ENCODE measurements around the gene PALD1. TPM values are rescaled to one million over a fixed set of nuclear protein-coding genes. Genes with fewer than 3 reads are reported as not detected.

The PALD1 gene
- polyA plus RNA-seq, 1 of the 3 experiments (the other 2 are of a cell fraction), result 0.16 TPM

DNA sequence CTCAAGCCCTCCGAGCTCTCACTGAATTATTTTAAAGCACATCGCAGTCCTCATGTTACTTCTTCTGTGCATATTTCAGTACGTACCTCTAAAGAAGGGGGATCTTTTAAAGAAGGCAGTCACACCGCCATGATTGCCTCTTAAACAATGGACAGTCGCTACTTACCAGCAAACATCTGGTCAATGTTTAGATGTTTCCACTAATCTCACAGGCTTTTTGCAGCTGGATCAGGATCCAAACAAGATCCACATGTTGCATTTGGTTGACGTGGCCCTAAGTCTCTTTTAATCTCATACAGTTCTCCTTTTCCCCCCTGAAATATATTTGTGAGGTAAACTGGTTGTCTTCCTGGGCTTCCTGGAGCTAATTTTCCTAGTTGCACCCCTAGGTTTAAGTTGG, 74.0 kb downstream of the PALD1 start:
- no peak for DNase-seq
- CTCF ChIA-PET, result interaction anchor here (1.0 to 8.4 kb wide), 6 partner anchors 92 to 326 kb away, joined by 3 to 118 read pairs (median 4); no protein-coding TSS in a partner anchor
- Histone ChIP-seq H3K79me2 (ENCODE audit: insufficient read depth) (no peaks in the 10 kb centered on the region), H2AFZ (ENCODE audit: low read depth) (no peak overlapping the region), H3K4me3 (ENCODE audit: low read depth in 2 of 2, low read length in 1 of 2) (no peak overlapping the region), H3K27me3 (ENCODE audit: insufficient read depth) (no peaks in the 10 kb centered on the region), H3F3A (replicated peaks; ENCODE audit: insufficient read depth) (no peaks in the 10 kb centered on the region), H3K36me3 (replicated peaks in 1 of 2; ENCODE audit: control insufficient read depth in 1 of 2, insufficient read depth in 2 of 2, low read length in 1 of 2) (no peaks in the 10 kb centered on the region), H3K27ac (ENCODE audit: low read depth in 2 of 2, low read length in 1 of 2) (no peak overlapping the region), H4K20me1 (ENCODE audit: insufficient read depth) (no peaks in the 10 kb centered on the region), H3K4me2 (no peak overlapping the region), H3K4me1 (ENCODE audit: control insufficient read depth in 1 of 2, insufficient read depth in 2 of 2, low read depth in 1 of 2, low read length in 1 of 2) (peaks cover 3 to 5% of the 10 kb centered on the region in 2 experiments; a peak in 2 of 4 replicates), H3K9me2 (no peaks in the 10 kb centered on the region), H3K9ac (no peak overlapping the region), H3K9me3 (no peaks in the 10 kb centered on the region)
- 85% methylated on average over 6 of the region's 6 CpGs for WGBS (ENCODE audit: low lambda C conversion rate)
- TF ChIP-seq, protein P1, sequence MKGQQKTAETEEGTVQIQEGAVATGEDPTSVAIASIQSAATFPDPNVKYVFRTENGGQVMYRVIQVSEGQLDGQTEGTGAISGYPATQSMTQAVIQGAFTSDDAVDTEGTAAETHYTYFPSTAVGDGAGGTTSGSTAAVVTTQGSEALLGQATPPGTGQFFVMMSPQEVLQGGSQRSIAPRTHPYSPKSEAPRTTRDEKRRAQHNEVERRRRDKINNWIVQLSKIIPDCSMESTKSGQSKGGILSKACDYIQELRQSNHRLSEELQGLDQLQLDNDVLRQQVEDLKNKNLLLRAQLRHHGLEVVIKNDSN (IDR thresholded peaks at IDR 0.05; ENCODE audit: borderline replicate concordance, low read depth), result no peak
- no peak for TF ChIP-seq NFIC (IDR thresholded peaks at IDR 0.05; ENCODE audit: borderline replicate concordance)
- no peak for TF ChIP-seq RCOR1 (IDR thresholded peaks at IDR 0.05; ENCODE audit: low read length)
- no peak for TF ChIP-seq TCF12 (IDR thresholded peaks at IDR 0.05)
- TF ChIP-seq, protein P2, sequence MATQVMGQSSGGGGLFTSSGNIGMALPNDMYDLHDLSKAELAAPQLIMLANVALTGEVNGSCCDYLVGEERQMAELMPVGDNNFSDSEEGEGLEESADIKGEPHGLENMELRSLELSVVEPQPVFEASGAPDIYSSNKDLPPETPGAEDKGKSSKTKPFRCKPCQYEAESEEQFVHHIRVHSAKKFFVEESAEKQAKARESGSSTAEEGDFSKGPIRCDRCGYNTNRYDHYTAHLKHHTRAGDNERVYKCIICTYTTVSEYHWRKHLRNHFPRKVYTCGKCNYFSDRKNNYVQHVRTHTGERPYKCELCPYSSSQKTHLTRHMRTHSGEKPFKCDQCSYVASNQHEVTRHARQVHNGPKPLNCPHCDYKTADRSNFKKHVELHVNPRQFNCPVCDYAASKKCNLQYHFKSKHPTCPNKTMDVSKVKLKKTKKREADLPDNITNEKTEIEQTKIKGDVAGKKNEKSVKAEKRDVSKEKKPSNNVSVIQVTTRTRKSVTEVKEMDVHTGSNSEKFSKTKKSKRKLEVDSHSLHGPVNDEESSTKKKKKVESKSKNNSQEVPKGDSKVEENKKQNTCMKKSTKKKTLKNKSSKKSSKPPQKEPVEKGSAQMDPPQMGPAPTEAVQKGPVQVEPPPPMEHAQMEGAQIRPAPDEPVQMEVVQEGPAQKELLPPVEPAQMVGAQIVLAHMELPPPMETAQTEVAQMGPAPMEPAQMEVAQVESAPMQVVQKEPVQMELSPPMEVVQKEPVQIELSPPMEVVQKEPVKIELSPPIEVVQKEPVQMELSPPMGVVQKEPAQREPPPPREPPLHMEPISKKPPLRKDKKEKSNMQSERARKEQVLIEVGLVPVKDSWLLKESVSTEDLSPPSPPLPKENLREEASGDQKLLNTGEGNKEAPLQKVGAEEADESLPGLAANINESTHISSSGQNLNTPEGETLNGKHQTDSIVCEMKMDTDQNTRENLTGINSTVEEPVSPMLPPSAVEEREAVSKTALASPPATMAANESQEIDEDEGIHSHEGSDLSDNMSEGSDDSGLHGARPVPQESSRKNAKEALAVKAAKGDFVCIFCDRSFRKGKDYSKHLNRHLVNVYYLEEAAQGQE (IDR thresholded peaks at IDR 0.05; ENCODE audit: low read depth, low read length), result no peak
- no peak for TF ChIP-seq SMC3 (IDR thresholded peaks at IDR 0.05; ENCODE audit: low read depth, low read length)
- TF ChIP-seq NRF1 (IDR thresholded peaks at IDR 0.05; ENCODE audit: low read depth, low read length), result no peak
- TF ChIP-seq EP300 (IDR thresholded peaks at IDR 0.05; ENCODE audit: borderline replicate concordance in 1 of 2, low read depth in 1 of 2, low read length in 1 of 2), result no peak
- no peak for TF ChIP-seq FOXM1 (IDR thresholded peaks at IDR 0.05; ENCODE audit: low read depth)
- POLR2A ChIA-PET, result interaction anchor here (1.1 kb wide), 1 partner anchor 10 kb away, joined by 3 read pairs; no protein-coding TSS in a partner anchor

DNA sequence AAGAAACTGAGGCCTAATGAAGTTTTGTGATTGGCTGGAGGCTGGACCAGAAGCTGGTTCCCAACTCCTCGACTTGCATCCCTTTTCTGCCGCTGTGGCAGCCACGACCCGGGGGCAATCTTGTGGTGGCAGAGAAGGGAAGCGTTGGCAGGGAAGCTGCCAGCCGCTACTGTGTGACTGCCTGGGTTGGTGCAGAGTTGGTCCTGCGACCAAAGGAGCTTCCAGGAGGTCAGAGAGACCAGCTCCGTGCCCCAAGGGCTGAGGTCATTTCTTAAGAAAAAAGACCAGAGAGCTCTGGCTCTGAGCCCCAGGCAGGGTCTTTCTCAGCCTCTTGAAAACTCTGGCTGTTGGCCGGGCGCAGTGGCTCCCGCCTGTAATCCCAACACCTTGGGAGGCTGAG, 76.8 kb downstream of the PALD1 start:
- Histone ChIP-seq H3F3A (replicated peaks; ENCODE audit: insufficient read depth) (no peaks in the 10 kb centered on the region), H3K9me3 (no peaks in the 10 kb centered on the region), H3K9ac (no peak overlapping the region), H3K27me3 (ENCODE audit: insufficient read depth) (no peaks in the 10 kb centered on the region), H3K79me2 (ENCODE audit: insufficient read depth) (no peaks in the 10 kb centered on the region), H3K4me3 (ENCODE audit: low read depth in 2 of 2, low read length in 1 of 2) (no peak overlapping the region), H4K20me1 (ENCODE audit: insufficient read depth) (no peaks in the 10 kb centered on the region), H3K36me3 (replicated peaks in 1 of 2; ENCODE audit: control insufficient read depth in 1 of 2, insufficient read depth in 2 of 2, low read length in 1 of 2) (no peaks in the 10 kb centered on the region), H3K4me1 (ENCODE audit: control insufficient read depth in 1 of 2, insufficient read depth in 2 of 2, low read depth in 1 of 2, low read length in 1 of 2) (peaks cover 5 to 20% of the 10 kb centered on the region in 2 experiments; a peak in 2 of 4 replicates), H3K9me2 (no peaks in the 10 kb centered on the region), H3K27ac (ENCODE audit: low read depth in 2 of 2, low read length in 1 of 2) (no peak overlapping the region), H3K4me2 (no peak overlapping the region), H2AFZ (ENCODE audit: low read depth) (no peak overlapping the region)
- ChIA-PET POLR2A (no interaction called here), CTCF (interaction anchor here (8.4 kb wide), 1 partner anchor 205 kb away, joined by 118 read pairs; no protein-coding TSS in a partner anchor)
- no peak for TF ChIP-seq FOXJ3 (CRISPR knock-in tag; IDR thresholded peaks at IDR 0.05)
- DNase-seq, result no peak
- whole genome bisulfite sequencing (ENCODE audit: low lambda C conversion rate), result 80% methylated on average over 9 of the region's 11 CpGs

Measured in SK-N-SH (cell line).